Hepatocyte (in vitro differentiated cells): ENCODE data around the gene LATS2. TPM values are rescaled to one million over a fixed set of nuclear protein-coding genes. Genes with fewer than 3 reads are reported as not detected.

Source experiments
- DNase-seq: peaks from one replicate; pipeline ENCODE4 v3.0.0-alpha.2; 2016; ENCODE audit warnings: low spot score
- H2AFZ ChIP-seq: fragments of 200-600 bp; sonication (generic); 2 replicates; pipeline ENCODE4 v1.6.0; 2016; ENCODE audit warnings: antibody characterized with exemption, mild to moderate bottlenecking
- H3K27ac ChIP-seq: fragments of 200-600 bp; sonication (generic); 2 replicates; pipeline ENCODE4 v1.5.1; 2016; ENCODE audit warnings: mild to moderate bottlenecking
- H3K27me3 ChIP-seq: fragments of 200-600 bp; sonication (generic); 2 replicates; pipeline ENCODE4 v1.6.1; 2016
- H3K36me3 ChIP-seq: fragments of 200-600 bp; sonication (generic); replicated peaks from 2 replicates; pipeline ENCODE4 v1.5.1; 2016; ENCODE audit warnings: low read depth; ENCODE audit not compliant: insufficient read depth
- H3K4me1 ChIP-seq: fragments of 200-600 bp; sonication (generic); 2 replicates; pipeline ENCODE4 v1.5.1; 2016; ENCODE audit warnings: mild to moderate bottlenecking, moderate library complexity; ENCODE audit not compliant: insufficient read depth
- H3K4me2 ChIP-seq: fragments of 200-600 bp; sonication (generic); 2 replicates; pipeline ENCODE4 v1.6.0; 2016
- H3K4me3 ChIP-seq: fragments of 200-600 bp; sonication (generic); 2 replicates; pipeline ENCODE4 v1.5.1; 2016; ENCODE audit warnings: mild to moderate bottlenecking
- H3K79me2 ChIP-seq: fragments of 200-600 bp; sonication (generic); 2 replicates; pipeline ENCODE4 v1.6.0; 2017; ENCODE audit warnings: mild to moderate bottlenecking
- H3K9me2 ChIP-seq: fragments of 200-600 bp; sonication (generic); replicated peaks from 2 replicates; pipeline ENCODE4 v1.6.0; 2017; ENCODE audit warnings: mild to moderate bottlenecking; ENCODE audit not compliant: insufficient read depth
- H3K9me3 ChIP-seq: fragments of 200-600 bp; sonication (generic); 2 replicates; pipeline ENCODE4 v1.5.1; 2016; ENCODE audit warnings: low read depth, mild to moderate bottlenecking
- H4K20me1 ChIP-seq: fragments of 200-600 bp; sonication (generic); 2 replicates; pipeline ENCODE4 v1.6.0; 2016; ENCODE audit warnings: mild to moderate bottlenecking; ENCODE audit not compliant: insufficient read depth, poor library complexity, severe bottlenecking
- EZH2 ChIP-seq: fragments of 200-600 bp; sonication (generic); IDR thresholded peaks from 2 replicates; pipeline ENCODE4 v1.6.1; 2016; ENCODE audit warnings: antibody characterized with exemption, mild to moderate bottlenecking, borderline replicate concordance
- EZH2phosphoT487 ChIP-seq: fragments of 200-600 bp; sonication (generic); IDR thresholded peaks from one replicate; pipeline ENCODE4 v1.6.1; 2018; ENCODE audit warnings: antibody characterized with exemption, mild to moderate bottlenecking, low read depth, moderate library complexity; ENCODE audit not compliant: unreplicated experiment, severe bottlenecking
- WGBS: methylation state at CpG from one replicate; pipeline ENCODE4 v1.1.6; 2016; ENCODE audit warnings: low lambda C conversion rate; ENCODE audit errors: missing lambda C conversion rate; 5-methylcytosine and 5-hydroxymethylcytosine counted together
- polyA plus RNA-seq: library from polyadenylated mRNA; unstranded; fragments of >200 nt; fragmentation: Nextera tagmentation; extraction: Ambion mirVana; gene quantifications from 2 replicates; pipeline ENCODE4 v1.2.1, GENCODE V29; 2016
- total RNA-seq: library from RNA; depleted of rRNA; stranded (reverse); fragments of >200 nt; gene quantifications from 2 replicates; pipeline ENCODE4 v1.2.3, GENCODE V29; 2014
- TF ChIP-seq, protein P1 (sequence below): fragments of 200-600 bp; sonication (generic); IDR thresholded peaks from 2 replicates; pipeline ENCODE4 v1.5.1; 2016; ENCODE audit warnings: antibody characterized with exemption, mild to moderate bottlenecking; ENCODE audit not compliant: poor library complexity

Gene LATS2
- total and polyA plus RNA-seq, 2 experiments from 2014 or later: 6.2 to 15.5 TPM

DNA sequence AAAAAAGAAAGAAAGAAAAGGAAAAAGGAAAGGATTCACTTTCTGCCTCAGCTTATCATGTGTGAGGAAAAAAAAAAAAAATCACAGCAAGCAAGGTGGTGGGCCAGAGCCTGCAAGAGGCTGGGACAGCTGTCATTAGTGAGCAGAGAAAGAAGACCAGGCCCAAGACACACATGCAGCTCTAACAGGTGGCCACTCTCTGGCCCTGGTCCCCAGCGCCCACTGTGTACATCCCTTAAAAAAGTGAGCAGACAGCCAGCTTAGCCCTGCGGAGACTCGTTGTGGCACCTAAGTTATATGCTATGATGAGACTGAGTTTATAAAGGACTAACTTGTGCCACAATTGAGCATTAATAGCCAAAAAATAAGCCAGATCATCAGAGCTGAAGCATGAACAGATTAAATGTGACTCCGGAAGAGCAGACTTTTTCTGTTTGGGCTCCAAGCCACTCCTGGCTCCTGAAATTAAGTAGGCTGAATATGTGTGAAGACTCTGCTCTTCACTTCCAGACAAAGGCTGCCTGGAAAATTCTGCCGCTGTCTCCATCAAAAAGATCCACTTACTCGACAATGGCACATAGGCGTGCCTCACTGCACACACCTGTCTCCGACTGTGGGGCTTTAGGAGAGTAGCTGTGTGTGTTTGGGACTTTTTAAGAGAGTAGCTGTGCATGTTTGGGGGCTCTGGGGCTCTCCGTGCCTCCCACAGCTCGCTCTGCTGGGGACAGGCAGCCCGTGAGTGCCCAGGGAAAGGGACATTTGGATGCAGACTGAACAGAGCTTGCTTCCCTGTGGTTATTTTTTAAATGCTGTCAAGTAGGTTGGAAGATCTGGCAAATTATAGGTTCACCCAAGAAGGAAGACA, 55.0 kb downstream of the LATS2 start:
- Histone ChIP-seq H4K20me1 (peaks cover 8% of the 10 kb centered on the region), H2AFZ (no peak overlapping the region), H3K9me2 (no peaks in the 10 kb centered on the region), H3K27me3 (no peaks in the 10 kb centered on the region), H3K27ac (no peak overlapping the region), H3K4me2 (no peak overlapping the region), H3K4me1 (peaks cover 19% of the 10 kb centered on the region), H3K4me3 (no peak overlapping the region), H3K79me2 (peaks cover 93% of the 10 kb centered on the region), H3K36me3 (no peaks in the 10 kb centered on the region), H3K9me3 (no peaks in the 10 kb centered on the region)
- TF ChIP-seq EZH2: no peak
- TF ChIP-seq EZH2phosphoT487: no peak
- TF ChIP-seq, protein P1, sequence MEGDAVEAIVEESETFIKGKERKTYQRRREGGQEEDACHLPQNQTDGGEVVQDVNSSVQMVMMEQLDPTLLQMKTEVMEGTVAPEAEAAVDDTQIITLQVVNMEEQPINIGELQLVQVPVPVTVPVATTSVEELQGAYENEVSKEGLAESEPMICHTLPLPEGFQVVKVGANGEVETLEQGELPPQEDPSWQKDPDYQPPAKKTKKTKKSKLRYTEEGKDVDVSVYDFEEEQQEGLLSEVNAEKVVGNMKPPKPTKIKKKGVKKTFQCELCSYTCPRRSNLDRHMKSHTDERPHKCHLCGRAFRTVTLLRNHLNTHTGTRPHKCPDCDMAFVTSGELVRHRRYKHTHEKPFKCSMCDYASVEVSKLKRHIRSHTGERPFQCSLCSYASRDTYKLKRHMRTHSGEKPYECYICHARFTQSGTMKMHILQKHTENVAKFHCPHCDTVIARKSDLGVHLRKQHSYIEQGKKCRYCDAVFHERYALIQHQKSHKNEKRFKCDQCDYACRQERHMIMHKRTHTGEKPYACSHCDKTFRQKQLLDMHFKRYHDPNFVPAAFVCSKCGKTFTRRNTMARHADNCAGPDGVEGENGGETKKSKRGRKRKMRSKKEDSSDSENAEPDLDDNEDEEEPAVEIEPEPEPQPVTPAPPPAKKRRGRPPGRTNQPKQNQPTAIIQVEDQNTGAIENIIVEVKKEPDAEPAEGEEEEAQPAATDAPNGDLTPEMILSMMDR: no peak
- 93% methylated on average over 11 of the region's 11 CpGs for WGBS
- DNase-seq: no peak

DNA sequence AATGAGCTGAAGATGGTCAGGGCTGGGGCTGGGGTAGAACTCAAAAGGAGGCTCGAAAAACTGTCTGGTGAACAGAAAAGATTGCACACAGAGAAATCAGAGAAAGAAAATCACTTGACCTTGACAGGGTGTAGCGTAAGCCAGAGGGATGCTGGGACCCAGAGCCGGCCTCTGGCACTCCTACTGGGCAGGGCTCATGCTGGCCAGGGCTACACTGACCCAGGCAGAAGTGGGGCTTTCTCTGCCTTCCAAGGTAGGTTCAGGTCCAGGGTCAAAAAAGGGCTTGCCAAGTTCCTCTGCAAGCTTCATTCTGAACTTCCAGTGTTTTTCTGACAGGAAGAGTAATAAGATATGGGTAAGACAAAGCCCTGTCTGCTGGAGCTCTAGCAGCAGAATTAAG, 56.2 kb downstream of the LATS2 start:
- no peak overlapping the region for H2AFZ ChIP-seq
- no peak for DNase-seq
- 96% methylated on average over 3 of the region's 3 CpGs for WGBS
- H3K4me1 ChIP-seq: peaks cover 11% of the 10 kb centered on the region
- H3K79me2 ChIP-seq: peaks cover 93% of the 10 kb centered on the region
- H3K4me2 ChIP-seq: no peak overlapping the region
- no peaks in the 10 kb centered on the region for H3K9me3 ChIP-seq
- no peaks in the 10 kb centered on the region for H3K36me3 ChIP-seq
- H3K27ac ChIP-seq: no peak overlapping the region
- no peaks in the 10 kb centered on the region for H3K27me3 ChIP-seq
- no peak for TF ChIP-seq EZH2
- no peak for TF ChIP-seq EZH2phosphoT487
- TF ChIP-seq, protein P1: no peak
- no peaks in the 10 kb centered on the region for H3K9me2 ChIP-seq
- H4K20me1 ChIP-seq: peaks cover 8% of the 10 kb centered on the region
- H3K4me3 ChIP-seq: no peak overlapping the region

DNA sequence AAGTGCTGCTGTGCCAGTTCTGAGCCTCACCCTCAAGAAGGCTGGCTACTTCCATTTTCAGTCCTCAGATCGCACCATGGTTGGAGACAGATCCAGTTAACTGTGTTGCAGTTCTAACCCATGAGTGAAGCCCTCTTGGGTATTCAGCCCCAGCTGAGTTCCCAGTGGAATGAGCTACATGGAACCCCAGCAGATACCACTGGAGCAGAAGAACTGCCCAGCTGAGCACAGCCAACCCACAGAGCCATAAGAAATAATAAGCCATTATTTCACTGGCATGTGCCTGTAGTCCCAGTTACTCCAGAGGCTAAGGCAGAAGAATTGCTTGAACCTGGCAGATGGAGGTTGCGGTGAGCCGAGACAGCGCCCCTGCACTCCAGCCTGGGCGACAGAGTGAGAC, 59.9 kb downstream of the LATS2 start:
- Histone ChIP-seq H3K9me2 (no peaks in the 10 kb centered on the region), H3K4me3 (no peak overlapping the region), H3K79me2 (peaks cover 94% of the 10 kb centered on the region), H3K36me3 (no peaks in the 10 kb centered on the region), H3K27ac (no peak overlapping the region), H3K9me3 (no peaks in the 10 kb centered on the region), H3K4me2 (no peak overlapping the region), H2AFZ (no peak overlapping the region), H3K27me3 (no peaks in the 10 kb centered on the region), H4K20me1 (peaks cover 9% of the 10 kb centered on the region), H3K4me1 (peaks cover 11% of the 10 kb centered on the region)
- TF ChIP-seq, protein P1: no peak
- TF ChIP-seq EZH2phosphoT487 (no peak), EZH2 (no peak)
- no peak for DNase-seq
- WGBS: 99% methylated on average over 5 of the region's 5 CpGs
